Stimulated activated CD8-positive, alpha-beta memory T cell treated with anti-CD3 and anti-CD28 coated beads, Interleukin-15, amount 100 ng/mL, for 4 hours (primary cell): ENCODE data around the gene IFIT1B.

Experiments
- DNase-seq, 2 donors: peaks; one replicate each; pipeline ENCODE4 v3.0.0-alpha.2; 2020; ENCODE audit warnings: low read depth in 2 of 2

IFIT1B gene

GRCh38 chr10:89413398-89413912 is 35.6 kb downstream of the IFIT1B start:
- DNase-seq, result no peak

DNA sequence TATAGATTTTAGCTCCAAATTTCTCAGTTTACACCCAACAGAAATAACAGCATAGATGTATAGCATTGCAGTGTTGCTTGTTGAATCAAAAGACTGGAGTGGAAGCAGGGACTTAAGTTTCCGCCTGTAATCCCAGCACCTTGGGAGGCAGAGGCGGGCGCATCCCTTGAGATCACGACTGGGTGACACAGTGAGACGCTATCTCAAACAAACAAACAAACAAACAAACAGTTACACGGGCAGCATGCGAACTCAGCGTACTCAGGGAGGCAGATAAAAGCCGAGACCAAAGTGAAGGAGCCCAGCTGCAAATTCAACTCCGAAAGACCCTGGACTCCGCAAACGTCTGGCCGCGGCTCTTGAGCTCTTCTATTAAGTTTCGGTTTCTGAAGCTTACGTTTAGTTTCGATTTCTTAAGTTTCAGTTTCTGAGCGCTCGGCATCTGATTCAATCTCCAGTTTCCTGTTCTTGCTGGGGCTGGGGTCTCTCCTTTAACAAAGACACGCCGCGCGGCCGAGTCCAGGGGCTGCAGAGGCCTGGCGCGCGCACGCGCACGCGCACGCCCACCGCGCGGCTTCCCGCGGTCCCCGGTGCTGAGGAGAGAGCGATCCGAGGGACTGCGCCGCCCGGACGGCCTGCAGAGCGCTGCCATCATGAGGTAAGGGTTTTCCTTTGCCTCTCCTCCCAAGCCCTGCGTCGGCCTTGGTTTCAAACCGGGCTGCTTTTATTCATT is 36.5 kb downstream of the IFIT1B start, which contains the start of gene IFIT5:
Gene IFIT5, plus strand, starts transcription at position 423 of the 733 bp plus-strand sequence. Its CDS starts 231 bp downstream, at position 654.
- DNase-seq, result peak; percentile 27 to 42

- DNase-seq, result peak in 1 of 2 donors; percentile 11
Measured at GRCh38 chr10:89414879-89415821, 37.3 kb downstream of the IFIT1B start.

- DNase-seq, result no peak
Measured at GRCh38 chr10:89416465-89416864, 38.6 kb downstream of the IFIT1B start.

DNA sequence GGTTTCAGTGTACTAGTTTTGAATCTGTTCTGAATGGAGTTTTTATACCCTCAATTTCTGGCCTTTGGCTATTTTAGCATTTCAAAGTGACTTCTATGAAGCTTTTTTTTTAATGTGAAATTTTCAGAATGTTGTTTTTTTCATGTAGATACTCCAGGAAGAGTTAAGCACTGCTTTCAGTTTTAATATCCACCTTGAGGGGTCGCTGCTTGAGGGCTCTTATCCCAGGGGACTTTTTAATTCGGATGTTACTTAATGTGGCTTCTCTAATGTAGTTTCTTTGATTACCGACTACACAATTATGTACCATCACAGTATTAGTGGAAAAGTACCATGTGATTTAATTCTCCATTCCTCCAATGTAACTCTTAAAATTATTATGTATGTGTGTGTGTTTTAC is 41.7 kb downstream of the IFIT1B start:
- DNase-seq, result no peak

DNA sequence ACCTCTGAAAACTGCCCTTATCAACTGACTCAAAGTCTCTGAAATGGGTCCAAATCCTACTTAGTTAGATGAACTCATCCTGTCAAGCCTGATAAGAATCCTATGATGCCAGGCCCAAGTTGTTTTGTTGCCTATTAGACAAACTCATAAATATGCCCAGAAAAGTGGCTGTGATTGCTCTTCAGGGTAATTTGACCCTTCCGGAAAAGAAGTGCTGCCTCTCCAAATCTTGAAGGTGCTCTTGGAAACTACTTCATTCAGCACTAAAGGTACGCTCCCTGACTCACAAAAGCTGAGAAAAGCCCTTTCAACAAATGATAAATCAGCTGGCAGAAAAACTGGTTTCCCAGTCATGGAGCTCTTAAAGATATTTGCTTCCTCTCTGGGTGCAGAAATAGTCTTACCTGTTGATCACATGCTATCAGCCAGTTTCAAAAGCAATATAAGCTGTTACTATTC is 43.2 kb downstream of the IFIT1B start:
- DNase-seq, result no peak

GRCh38 chr10:89425000-89425399 is 47.1 kb downstream of the IFIT1B start:
- no peak for DNase-seq

DNA sequence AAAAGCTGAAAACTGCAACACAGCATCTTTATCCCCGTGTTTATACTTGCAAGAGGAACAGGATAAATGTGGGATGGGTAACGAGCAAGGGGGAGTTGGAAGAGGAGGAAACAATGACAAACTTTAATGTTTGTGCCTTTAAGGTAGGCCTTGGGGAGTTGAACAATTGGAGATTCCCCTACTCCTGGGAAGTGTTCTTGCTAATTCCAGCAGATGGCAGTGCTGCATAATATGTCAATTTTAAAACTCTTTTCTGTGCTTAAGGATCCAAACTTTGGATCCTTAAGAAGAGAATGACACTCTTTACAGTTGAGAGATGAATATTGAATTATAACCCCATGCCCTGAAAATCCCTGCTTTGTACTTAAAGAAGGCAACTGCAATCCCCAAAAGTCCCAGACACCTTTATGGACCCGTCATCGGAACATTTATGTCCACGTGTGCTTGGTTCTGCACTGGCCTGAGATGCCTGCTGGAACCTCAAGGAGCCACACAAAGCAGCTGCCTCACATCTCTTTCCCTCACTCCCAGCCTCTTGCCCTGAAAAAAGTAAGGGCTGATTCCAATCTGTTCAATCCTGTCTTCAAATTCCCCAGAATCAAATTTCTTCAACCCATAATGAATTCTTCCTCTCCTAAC is 48.5 kb downstream of the IFIT1B start:
- no peak for DNase-seq

- no peak for DNase-seq
Measured at GRCh38 chr10:89427629-89428028, 49.8 kb downstream of the IFIT1B start.

DNA sequence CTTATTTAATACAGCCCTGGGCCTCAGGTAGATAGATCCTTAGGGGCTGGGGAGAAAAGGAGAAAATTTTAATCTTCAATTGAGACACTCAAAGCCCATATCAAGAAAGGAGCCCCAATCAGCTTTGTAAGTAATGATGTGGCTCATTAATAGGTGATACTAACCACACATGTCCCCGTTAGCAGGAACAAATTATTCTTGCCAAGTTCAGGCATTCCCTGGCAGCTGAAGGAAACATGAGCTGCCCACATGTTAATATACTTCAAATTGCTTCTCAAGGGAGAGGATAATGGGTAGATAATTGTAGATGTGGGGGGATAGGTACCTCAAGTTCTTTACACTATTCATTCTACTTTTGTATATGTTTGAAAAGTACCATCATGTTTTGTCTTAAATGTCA is 51.0 kb downstream of the IFIT1B start:
- no peak for DNase-seq

DNA sequence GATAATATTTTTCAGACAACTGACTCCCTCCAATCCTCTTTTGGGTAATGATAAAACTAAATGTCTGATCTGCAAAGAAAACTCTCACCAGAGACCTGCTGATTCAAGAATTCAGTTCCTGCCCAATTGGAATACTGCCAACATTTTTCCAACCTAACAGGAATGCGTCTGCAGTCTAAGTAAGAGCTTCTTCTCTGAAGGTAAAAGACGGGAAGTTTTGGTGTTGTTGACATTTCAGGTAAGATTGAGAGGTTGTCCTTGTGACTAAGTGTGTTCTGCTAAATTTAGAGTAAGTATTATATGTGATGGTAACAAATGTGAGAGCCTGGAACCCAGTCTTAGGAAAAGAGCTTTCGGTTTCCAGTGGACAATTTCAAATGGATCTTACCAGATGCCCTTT is 54.1 kb downstream of the IFIT1B start:
- no peak for DNase-seq
